ENCODE measurements around the gene ZNF587B. TPM values are rescaled to one million over a fixed set of nuclear protein-coding genes. Genes with fewer than 3 reads are reported as not detected.
A peak's percentile ranks its signal among the peaks of the same experiment; 100 is the strongest.

ZNF587B gene
- total and polyA plus RNA-seq, 10 of the 15 experiments (the other 5 are each of a cell fraction or from before 2014, with no cell fraction given) = 4.1 to 33.9 (median 15.2) TPM

GRCh38 chr19:57803594-57804325 lies 26.3 kb upstream of the ZNF587B start:
- no peaks in the 10 kb centered on the region for H4K20me1 ChIP-seq (ENCODE audit: control insufficient read depth, insufficient read depth)
- H3K4me2 ChIP-seq (ENCODE audit: control insufficient read depth, insufficient read depth) = peak overlapping the region; percentile 89
- H3K9me3 ChIP-seq (replicated peaks; ENCODE audit: control insufficient read depth, insufficient read depth, low read length) = no peaks in the 10 kb centered on the region; the same call in 2 of the 3 replicates
- intact Hi-C loops (cut with micrococcal nuclease; ENCODE audit: unreplicated experiment) (no loop called here), in situ Hi-C loops (cut with MboI) (loop anchor here (25.0 kb wide), 1 partner anchor 1666 kb away; the partner anchor contains the start of gene ZNF444)
- peak overlapping the region; percentile 67 for H3K9ac ChIP-seq (ENCODE audit: control insufficient read depth, insufficient read depth, low read length)
- ChIA-PET POLR2A (interaction anchor here (1.4 kb wide), 1 partner anchor 10 kb away, joined by 4 read pairs; no protein-coding TSS in a partner anchor), CTCF (interaction anchor here (0.7 to 1.2 kb wide), 2 partner anchors 10 to 51 kb away, joined by 3 read pairs; no protein-coding TSS in a partner anchor), SMC1A (ENCODE audit: uncharacterized antibody, unreplicated experiment) (no interaction called here), RAD21 (ENCODE audit: unreplicated experiment) (interaction anchor here (1.0 kb wide), 1 partner anchor 15 kb away, joined by 5 read pairs; no protein-coding TSS in a partner anchor)
- peaks cover 5% of the 10 kb centered on the region for H3K4me1 ChIP-seq (ENCODE audit: control insufficient read depth, insufficient read depth, low read length)
- WGBS (ENCODE audit: insufficient coverage, insufficient replicate concordance, low lambda C conversion rate, missing lambda C conversion rate) = 84% methylated on average over 15 of the region's 19 CpGs
- H3K27ac ChIP-seq (ENCODE audit: control insufficient read depth, insufficient read depth) = peak overlapping the region; percentile 68
- H3K36me3 ChIP-seq (ENCODE audit: control insufficient read depth in 2 of 2, insufficient read depth in 2 of 2, low read length in 1 of 2) = peaks cover 2 to 7% of the 10 kb centered on the region in 2 experiments; a peak in 3 of 4 replicates
- no peak for FAIRE-seq
- H2AFZ ChIP-seq (ENCODE audit: control insufficient read depth, low read depth, low read length) = peak overlapping the region; percentile 26; the same call in 1 of the 2 replicates
- no peak for DNase-seq (ENCODE audit: low read depth, low spot score)
- H3K79me2 ChIP-seq (ENCODE audit: control insufficient read depth, insufficient read depth, low read length) = no peaks in the 10 kb centered on the region; the same call in 1 of the 2 replicates
- peak; percentile 56; the same call in 1 of the 2 replicates for TF ChIP-seq RUNX3 (IDR thresholded peaks at IDR 0.05; ENCODE audit: low read length)
- TF ChIP-seq RELB (IDR thresholded peaks at IDR 0.05; ENCODE audit: low read depth) = 0 out of 2 replicates have a peak, but pooled peaks have one; percentile 24
- 0 out of 2 replicates have a peak, but pooled peaks have one; percentile 32 for TF ChIP-seq ZNF384 (IDR thresholded peaks at IDR 0.05; ENCODE audit: borderline replicate concordance, low read depth, low read length)
- 0 out of 2 replicates have a peak, but pooled peaks have one; percentile 32 for TF ChIP-seq IKZF1 (conservative IDR thresholded peaks at IDR 0.05)
- no peak for TF ChIP-seq RCOR1 (conservative IDR thresholded peaks at IDR 0.05; ENCODE audit: low read depth, low read length)
- TF ChIP-seq NR2F1 (conservative IDR thresholded peaks at IDR 0.05) = peak; percentile 72
- TF ChIP-seq NR2C1 (IDR thresholded peaks at IDR 0.05) = peak; percentile 16; the same call in 1 of the 2 replicates
- no peak for TF ChIP-seq CHD1 (IDR thresholded peaks at IDR 0.05; ENCODE audit: low read depth, low read length)
- no peaks in the 10 kb centered on the region for H3K27me3 ChIP-seq (replicated peaks in 1 of 2; ENCODE audit: control insufficient read depth in 2 of 2, insufficient read depth in 2 of 2, low read length in 1 of 2)
- H3K4me3 ChIP-seq = peak overlapping the region; percentile 65
- TSS peak; percentile 2 for BruUV-seq (replicated peaks)
- peak; percentile 54 for ATAC-seq

All from GM12878 (cell line).